IMR-90 (cell line): ENCODE results near the gene MRPL41. TPM values are rescaled to one million over a fixed set of nuclear protein-coding genes. Genes with fewer than 3 reads are reported as not detected.

Experiments used
- ATAC-seq: fragments of 200-7000 bp; cut with Tn5 transposase; 2 replicates; pipeline ENCODE4 v1.9.1; 2020; ENCODE audit warnings: low read depth, mild to moderate bottlenecking, moderate library complexity
- BruUV-seq: library from RNA; stranded (reverse); fragments of 400-500 nt; replicated peaks from 2 replicates; lab custom pipeline; 2021; lab: Mats Ljungman, UMichigan
- CTCF ChIA-PET: fragments of 300-600 bp; formaldehyde crosslinking; extraction: SDS; loops from one replicate; lab custom pipeline; 2021; ENCODE audit warnings: antibody characterized with exemption; lab: Yijun Ruan, JAX
- POLR2A ChIA-PET: fragments of 300-600 bp; sonication (Branson Sonifier 250); formaldehyde crosslinking; loops from one replicate; lab custom pipeline; 2022; ENCODE audit warnings: antibody characterized with exemption; ENCODE audit not compliant: unreplicated experiment; lab: Charles Lee
- DNase-seq: peaks from one replicate; pipeline ENCODE4 v3.0.0; 2013
- H2AFZ ChIP-seq: replicated peaks from 2 replicates; pipeline ENCODE3; 2013; ENCODE audit warnings: low read length, mild to moderate bottlenecking; ENCODE audit not compliant: poor library complexity
- H2AK5ac ChIP-seq: 2 replicates; pipeline ENCODE4 v1.6.1; 2013; ENCODE audit warnings: low read depth, low read length, inconsistent platforms
- H2AK9ac ChIP-seq: replicated peaks from 2 replicates; pipeline ENCODE3; 2013; ENCODE audit warnings: mild to moderate bottlenecking, low read depth, low read length, moderate library complexity; ENCODE audit not compliant: poor library complexity
- H2BK120ac ChIP-seq: 2 replicates; pipeline ENCODE4 v1.6.1; 2013; ENCODE audit warnings: low read depth, low read length, inconsistent platforms
- H2BK15ac ChIP-seq: 3 replicates; pipeline ENCODE4 v1.6.1; 2013; ENCODE audit warnings: low read depth, low read length, inconsistent platforms
- H2BK20ac ChIP-seq: 2 replicates; pipeline ENCODE4 v1.6.1; 2013; ENCODE audit warnings: low read depth, mild to moderate bottlenecking, inconsistent platforms, low read length, moderate library complexity
- H2BK5ac ChIP-seq: 2 replicates; pipeline ENCODE4 v1.6.1; 2013; ENCODE audit warnings: mild to moderate bottlenecking, low read depth, low read length, inconsistent platforms; ENCODE audit not compliant: poor library complexity, severe bottlenecking
- H3K14ac ChIP-seq: replicated peaks from 2 replicates; pipeline ENCODE4 v1.6.1; 2013; ENCODE audit warnings: low read depth, low read length, inconsistent platforms
- H3K18ac ChIP-seq: 2 replicates; pipeline ENCODE4 v1.6.1; 2013; ENCODE audit warnings: low read depth, low read length, control low read depth
- H3K23ac ChIP-seq: 2 replicates; pipeline ENCODE4 v1.6.1; 2013; ENCODE audit warnings: low read depth, low read length, inconsistent platforms
- H3K27ac ChIP-seq: 2 replicates; pipeline ENCODE4 v1.5.1; 2013; ENCODE audit warnings: mild to moderate bottlenecking, control low read depth, low read length; ENCODE audit not compliant: insufficient read depth
- H3K27me3 ChIP-seq: 2 replicates; pipeline ENCODE4 v1.6.1; 2013; ENCODE audit warnings: low read length; ENCODE audit not compliant: control insufficient read depth, insufficient read depth
- H3K36me3 ChIP-seq: 2 replicates; pipeline ENCODE4 v1.6.1; 2013; ENCODE audit warnings: low read length, mixed read lengths; ENCODE audit not compliant: control insufficient read depth, insufficient read depth
- H3K4ac ChIP-seq: 2 replicates; pipeline ENCODE4 v1.6.1; 2013; ENCODE audit warnings: low read depth, low read length, inconsistent platforms
- H3K4me1 ChIP-seq: 2 replicates; pipeline ENCODE4 v1.6.1; 2013; ENCODE audit warnings: low read length, mixed read lengths; ENCODE audit not compliant: control insufficient read depth, insufficient read depth
- H3K4me2 ChIP-seq: 2 replicates; pipeline ENCODE4 v1.6.1; 2013; ENCODE audit warnings: low read depth, mild to moderate bottlenecking, control low read depth, low read length, moderate library complexity
- H3K4me3 ChIP-seq: 2 replicates; pipeline ENCODE4 v1.5.1; 2013; ENCODE audit warnings: low read depth, mild to moderate bottlenecking, control low read depth, low read length, moderate library complexity; ENCODE audit not compliant: insufficient read depth
- H3K56ac ChIP-seq: 2 replicates; pipeline ENCODE4 v1.6.1; 2013; ENCODE audit warnings: low read length, inconsistent platforms; ENCODE audit not compliant: insufficient read depth; ENCODE audit errors: extremely low read depth
- H3K79me1 ChIP-seq, 2 experiments: 2 replicates each; pipeline ENCODE4 v1.6.1; 2013; ENCODE audit warnings: low read length in 2 of 2, inconsistent platforms in 1 of 2, low read depth in 1 of 2
- H3K9ac ChIP-seq: 2 replicates; pipeline ENCODE4 v1.6.1; 2013; ENCODE audit warnings: low read depth, low read length, control low read depth
- H3K9me1 ChIP-seq: 2 replicates; pipeline ENCODE4 v1.6.1; 2013; ENCODE audit warnings: low read length, inconsistent platforms; ENCODE audit not compliant: insufficient read depth
- H3K9me3 ChIP-seq: 2 replicates; pipeline ENCODE4 v1.6.1; 2013; ENCODE audit warnings: low read length; ENCODE audit not compliant: control insufficient read depth, insufficient read depth
- H4K20me1 ChIP-seq: 2 replicates; pipeline ENCODE4 v1.6.1; 2013; ENCODE audit warnings: low read length, inconsistent platforms; ENCODE audit not compliant: insufficient read depth
- H4K5ac ChIP-seq: 2 replicates; pipeline ENCODE4 v1.6.1; 2013; ENCODE audit warnings: mild to moderate bottlenecking, low read depth, low read length, control low read depth
- H4K8ac ChIP-seq, 2 experiments: 2 replicates each; pipeline ENCODE4 v1.6.1; 2013; ENCODE audit warnings: low read depth in 2 of 2, low read length in 2 of 2, control low read depth in 1 of 2, inconsistent platforms in 1 of 2
- H4K91ac ChIP-seq: 2 replicates; pipeline ENCODE4 v1.6.1; 2013; ENCODE audit warnings: low read depth, low read length, inconsistent platforms; ENCODE audit not compliant: insufficient read depth
- BHLHE40 ChIP-seq: fragments of 150-350 bp; IDR thresholded peaks from 2 replicates; pipeline ENCODE4 v1.6.1; 2016; ENCODE audit warnings: mild to moderate bottlenecking, low read depth, low read length
- CHD1 ChIP-seq: IDR thresholded peaks from 2 replicates; pipeline ENCODE4 v1.6.1; 2012; ENCODE audit warnings: low read depth, low read length, improper control_type of control experiment
- MAFK ChIP-seq: IDR thresholded peaks from 2 replicates; pipeline ENCODE4 v1.6.1; 2012; ENCODE audit warnings: low read depth, low read length, improper control_type of control experiment
- MAZ ChIP-seq: IDR thresholded peaks from 2 replicates; pipeline ENCODE4 v1.6.1; 2012; ENCODE audit warnings: low read depth, mild to moderate bottlenecking, low read length, improper control_type of control experiment, moderate library complexity, borderline replicate concordance
- MXI1 ChIP-seq: IDR thresholded peaks from 2 replicates; pipeline ENCODE4 v1.6.1; 2012; ENCODE audit warnings: low read depth, mild to moderate bottlenecking, low read length, moderate library complexity, borderline replicate concordance
- NFE2L2 ChIP-seq: fragments of 150-350 bp; IDR thresholded peaks from 2 replicates; pipeline ENCODE4 v1.6.1; 2016; ENCODE audit warnings: low read depth, mild to moderate bottlenecking, low read length
- RFX5 ChIP-seq: IDR thresholded peaks from 2 replicates; pipeline ENCODE4 v1.8.0; 2012; ENCODE audit warnings: low read depth, mild to moderate bottlenecking, low read length, moderate library complexity
- WGBS, 2 experiments: methylation state at CpG; one replicate each; pipeline versions ENCODE4 v1.1.5 to v1.1.7; 2013; ENCODE audit warnings: missing lambda C conversion rate in 2 of 2; ENCODE audit not compliant: insufficient read length in 1 of 2; ENCODE audit errors: extremely low coverage in 2 of 2; 5-methylcytosine and 5-hydroxymethylcytosine counted together
- dilution Hi-C: fragments of 300-500 bp; cut with HindIII; formaldehyde crosslinking; loops from one replicate; pipeline ENCODE4 v1.14.3; 2018; ENCODE audit warnings: low sequenced_read_pairs; ENCODE audit not compliant: unreplicated experiment
- in situ Hi-C: fragments of 300-500 bp; cut with MboI; formaldehyde crosslinking; loops from 3 replicates; pipeline ENCODE4 v1.14.3; 2019; ENCODE audit warnings: low sequenced_read_pairs, inconsistent platforms, mixed read lengths
- intact Hi-C: fragments of 100-400 bp; cut with micrococcal nuclease; formaldehyde crosslinking; loops from 2 replicates; pipeline ENCODE4 v1.10.0; 2022
- polyA plus RNA-seq, 3 experiments: library from polyadenylated mRNA; depleted of rRNA; stranded (reverse); fragments of >200 nt; gene quantifications; 2 replicates each; pipeline ENCODE4 v1.2.3, GENCODE V29; 2012; ENCODE audit warnings: low replicate concordance in 1 of 3
- total RNA-seq: library from RNA; depleted of rRNA; stranded (reverse); fragments of >200 nt; gene quantifications from 2 replicates; pipeline ENCODE4 v1.2.3, GENCODE V29; 2012
- TF ChIP-seq, protein P1 (sequence below): conservative IDR thresholded peaks from 2 replicates; pipeline ENCODE4 v1.5.1; 2012; ENCODE audit warnings: mild to moderate bottlenecking, low read depth, low read length, improper control_type of control experiment

Gene MRPL41
- total and polyA plus RNA-seq, 2 of the 4 experiments (the other 2 are of a cell fraction), result 15.6 to 38.9 TPM

DNA sequence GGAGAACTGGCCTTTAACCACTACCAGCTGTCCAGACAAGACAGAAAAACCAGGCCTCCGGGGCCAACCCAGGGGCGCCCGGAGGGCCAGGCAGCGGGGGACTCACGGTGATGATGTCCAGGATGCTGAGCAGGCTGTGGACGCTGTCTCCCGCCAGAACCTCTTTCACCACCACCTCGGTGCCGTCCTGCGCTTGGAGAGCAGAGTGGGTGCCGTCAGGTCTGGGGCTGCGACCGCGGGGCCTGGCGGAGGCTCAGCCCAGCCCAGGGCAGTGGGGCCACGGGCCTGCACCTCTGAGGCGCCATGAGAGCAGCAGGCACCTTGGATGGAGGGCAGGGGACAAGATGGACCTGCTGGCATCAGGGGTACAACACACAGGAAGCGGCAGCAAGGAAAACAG, 11.1 kb upstream of the MRPL41 start:
- H3K27ac ChIP-seq, result no peak overlapping the region
- H3K79me1 ChIP-seq, result no peaks in the 10 kb centered on the region
- in situ Hi-C loops, result no loop called here
- no peak overlapping the region for H3K4me3 ChIP-seq
- ATAC-seq (no peak), DNase-seq (no peak)
- H2AK9ac ChIP-seq, result no peak overlapping the region
- H3K27me3 ChIP-seq, result no peaks in the 10 kb centered on the region
- no peak overlapping the region for H4K8ac ChIP-seq
- no peak overlapping the region for H2BK120ac ChIP-seq
- no peaks in the 10 kb centered on the region; the same call in 1 of the 2 replicates for H3K4me1 ChIP-seq
- H2AK5ac ChIP-seq, result no peak overlapping the region
- no CpG with 5 or more reads among the region's 18 CpGs for WGBS, 2 experiments
- H3K14ac ChIP-seq, result no peak overlapping the region
- POLR2A ChIA-PET, result no interaction called here
- H3K56ac ChIP-seq, result no peak overlapping the region
- H3K9me3 ChIP-seq, result no peaks in the 10 kb centered on the region
- H2BK20ac ChIP-seq, result no peak overlapping the region
- intact Hi-C loops, result no loop called here
- dilution Hi-C loops, result no loop called here
- no peak overlapping the region for H3K23ac ChIP-seq
- BruUV-seq, result no TSS peak
- no peak overlapping the region for H3K4me2 ChIP-seq
- no peak overlapping the region for H3K18ac ChIP-seq
- no peak overlapping the region for H3K4ac ChIP-seq
- H2AFZ ChIP-seq, result no peak overlapping the region
- H4K20me1 ChIP-seq, result no peaks in the 10 kb centered on the region
- TF ChIP-seq RFX5 (no peak), MXI1 (no peak), NFE2L2 (no peak), MAFK (no peak), BHLHE40 (no peak), CHD1 (no peak), MAZ (no peak)
- TF ChIP-seq, protein P1, sequence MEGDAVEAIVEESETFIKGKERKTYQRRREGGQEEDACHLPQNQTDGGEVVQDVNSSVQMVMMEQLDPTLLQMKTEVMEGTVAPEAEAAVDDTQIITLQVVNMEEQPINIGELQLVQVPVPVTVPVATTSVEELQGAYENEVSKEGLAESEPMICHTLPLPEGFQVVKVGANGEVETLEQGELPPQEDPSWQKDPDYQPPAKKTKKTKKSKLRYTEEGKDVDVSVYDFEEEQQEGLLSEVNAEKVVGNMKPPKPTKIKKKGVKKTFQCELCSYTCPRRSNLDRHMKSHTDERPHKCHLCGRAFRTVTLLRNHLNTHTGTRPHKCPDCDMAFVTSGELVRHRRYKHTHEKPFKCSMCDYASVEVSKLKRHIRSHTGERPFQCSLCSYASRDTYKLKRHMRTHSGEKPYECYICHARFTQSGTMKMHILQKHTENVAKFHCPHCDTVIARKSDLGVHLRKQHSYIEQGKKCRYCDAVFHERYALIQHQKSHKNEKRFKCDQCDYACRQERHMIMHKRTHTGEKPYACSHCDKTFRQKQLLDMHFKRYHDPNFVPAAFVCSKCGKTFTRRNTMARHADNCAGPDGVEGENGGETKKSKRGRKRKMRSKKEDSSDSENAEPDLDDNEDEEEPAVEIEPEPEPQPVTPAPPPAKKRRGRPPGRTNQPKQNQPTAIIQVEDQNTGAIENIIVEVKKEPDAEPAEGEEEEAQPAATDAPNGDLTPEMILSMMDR, result no peak
- H4K5ac ChIP-seq, result no peak overlapping the region
- CTCF ChIA-PET, result no interaction called here
- no peak overlapping the region for H3K9ac ChIP-seq
- H2BK15ac ChIP-seq, result no peak overlapping the region
- no peaks in the 10 kb centered on the region for H3K36me3 ChIP-seq
- H3K9me1 ChIP-seq, result no peaks in the 10 kb centered on the region
- no peak overlapping the region for H2BK5ac ChIP-seq
- no peak overlapping the region for H4K91ac ChIP-seq
